G401.6 (cell line): ENCODE measurements around the gene SPEF2.
"Not testable (repeated sequence)": the region's sequence is repeated elsewhere in the genome, so short reads cannot be mapped to it uniquely, and the experiment has no call there.

Experiments
- FAIRE-seq: peaks from 2 replicates; lab custom pipeline; 2012; peaks lifted over from hg19 to GRCh38; lab: Jason Lieb, UNC

The SPEF2 gene

GRCh38 chr5:35822511-35822910, 204.8 kb downstream of the SPEF2 start:
- FAIRE-seq: no peak

GRCh38 chr5:35823347-35824098, 205.9 kb downstream of the SPEF2 start:
- no peak for FAIRE-seq

GRCh38 chr5:35826056-35826455, 208.4 kb downstream of the SPEF2 start:
- FAIRE-seq: no peak

- FAIRE-seq: no peak
These were observed 208.9 kb downstream of the SPEF2 start for GRCh38 chr5:35826554-35826953.

- FAIRE-seq: no peak
These were observed 210.5 kb downstream of the SPEF2 start for GRCh38 chr5:35828082-35828598.

GRCh38 chr5:35830587-35830986, 212.9 kb downstream of the SPEF2 start:
- no peak for FAIRE-seq

- FAIRE-seq: no peak
These were observed 215.1 kb downstream of the SPEF2 start for GRCh38 chr5:35832762-35833161.

GRCh38 chr5:35833224-35833623, 215.6 kb downstream of the SPEF2 start:
- FAIRE-seq: no peak

GRCh38 chr5:35835796-35836742, 218.4 kb downstream of the SPEF2 start:
- FAIRE-seq: no peak

GRCh38 chr5:35838370-35839042, 220.8 kb downstream of the SPEF2 start:
- no peak for FAIRE-seq

GRCh38 chr5:35842856-35843255, 225.2 kb downstream of the SPEF2 start:
- FAIRE-seq: no peak

GRCh38 chr5:35845508-35845907, 227.8 kb downstream of the SPEF2 start:
- FAIRE-seq: not testable (repeated sequence)

- FAIRE-seq: no peak
These were observed 229.8 kb downstream of the SPEF2 start for GRCh38 chr5:35847491-35847890.

- no peak for FAIRE-seq
These were observed 230.3 kb downstream of the SPEF2 start for GRCh38 chr5:35847961-35848360.

GRCh38 chr5:35849860-35850259, 232.2 kb downstream of the SPEF2 start:
- FAIRE-seq: no peak

- FAIRE-seq: no peak
These were observed 233.5 kb downstream of the SPEF2 start for GRCh38 chr5:35850967-35851680.

- FAIRE-seq: no peak
These were observed 234.5 kb downstream of the SPEF2 start for GRCh38 chr5:35852084-35852734.

- no peak for FAIRE-seq
These were observed 235.1 kb downstream of the SPEF2 start for GRCh38 chr5:35852773-35853172.

GRCh38 chr5:35853631-35854030, 236.0 kb downstream of the SPEF2 start:
- FAIRE-seq: no peak

GRCh38 chr5:35854248-35854647, 236.6 kb downstream of the SPEF2 start:
- FAIRE-seq: no peak

- no peak for FAIRE-seq
These were observed 237.5 kb downstream of the SPEF2 start for GRCh38 chr5:35855187-35855586.
